ENCODE results near the gene FTCD. TPM values are rescaled to one million over a fixed set of nuclear protein-coding genes. Genes with fewer than 3 reads are reported as not detected.
"Not testable (repeated sequence)": the region's sequence is repeated elsewhere in the genome, so short reads cannot be mapped to it uniquely, and the experiment has no call there.

The FTCD gene
- total RNA-seq, 1 donor, result 0.36 TPM

GRCh38 chr21:46172863-46173528 is 17.6 kb upstream of the FTCD start:
- Histone ChIP-seq H3K27me3 (ENCODE audit: insufficient read depth, low read length) (no peaks in the 10 kb centered on the region), H3K79me2 (ENCODE audit: insufficient read depth, low read length) (no peaks in the 10 kb centered on the region), H4K20me1 (ENCODE audit: insufficient read depth, low read length) (no peaks in the 10 kb centered on the region), H3K9me3 (ENCODE audit: low read depth, low read length) (peaks cover 3% of the 10 kb centered on the region), H3K36me3 (ENCODE audit: insufficient read depth, low read length) (no peaks in the 10 kb centered on the region), H2AFZ (ENCODE audit: low read length) (no peak overlapping the region), H3K4me1 (ENCODE audit: insufficient read depth, low read length) (no peaks in the 10 kb centered on the region), H3K4me2 (ENCODE audit: insufficient read depth, low read length) (no peak overlapping the region), H3K27ac (ENCODE audit: low read depth, low read length) (no peak overlapping the region), H3K4me3 (ENCODE audit: insufficient read depth, low read length) (no peak overlapping the region)
- peak; percentile 30 for DNase-seq (ENCODE audit: insufficient read length, low spot score, missing footprints)
- TF ChIP-seq CTCF (IDR thresholded peaks at IDR 0.05; ENCODE audit: extremely low read depth, low read depth, low read length), result no peak

GRCh38 chr21:46171996-46172862 is 16.9 kb upstream of the FTCD start:
- no peak overlapping the region for H3K4me3 ChIP-seq (ENCODE audit: insufficient read depth, low read length)
- no peaks in the 10 kb centered on the region for H3K36me3 ChIP-seq (ENCODE audit: insufficient read depth, low read length)
- no peaks in the 10 kb centered on the region for H3K27me3 ChIP-seq (ENCODE audit: insufficient read depth, low read length)
- no peak overlapping the region for H3K27ac ChIP-seq (ENCODE audit: low read depth, low read length)
- H3K79me2 ChIP-seq (ENCODE audit: insufficient read depth, low read length), result no peaks in the 10 kb centered on the region
- no peaks in the 10 kb centered on the region for H4K20me1 ChIP-seq (ENCODE audit: insufficient read depth, low read length)
- no peaks in the 10 kb centered on the region for H3K4me1 ChIP-seq (ENCODE audit: insufficient read depth, low read length)
- TF ChIP-seq CTCF (IDR thresholded peaks at IDR 0.05; ENCODE audit: extremely low read depth, low read depth, low read length), result no peak
- DNase-seq (ENCODE audit: insufficient read length, low spot score, missing footprints), result peak; percentile 5
- no peak overlapping the region for H2AFZ ChIP-seq (ENCODE audit: low read length)
- no peak overlapping the region for H3K4me2 ChIP-seq (ENCODE audit: insufficient read depth, low read length)
- peaks cover 3% of the 10 kb centered on the region for H3K9me3 ChIP-seq (ENCODE audit: low read depth, low read length)

- no peak overlapping the region for H3K4me2 ChIP-seq (ENCODE audit: insufficient read depth, low read length)
These were observed 16.2 kb upstream of the FTCD start for GRCh38 chr21:46171585-46171984.

GRCh38 chr21:46170436-46171193 is 15.2 kb upstream of the FTCD start:
- H3K9me3 ChIP-seq (ENCODE audit: low read depth, low read length); H3K4me3 ChIP-seq (ENCODE audit: insufficient read depth, low read length); H3K36me3 ChIP-seq (ENCODE audit: insufficient read depth, low read length); H3K4me1 ChIP-seq (ENCODE audit: insufficient read depth, low read length); H3K27ac ChIP-seq (ENCODE audit: low read depth, low read length); H4K20me1 ChIP-seq (ENCODE audit: insufficient read depth, low read length); DNase-seq (ENCODE audit: insufficient read length, low spot score, missing footprints); H3K27me3 ChIP-seq (ENCODE audit: insufficient read depth, low read length); H3K79me2 ChIP-seq (ENCODE audit: insufficient read depth, low read length); H2AFZ ChIP-seq (ENCODE audit: low read length); H3K4me2 ChIP-seq (ENCODE audit: insufficient read depth, low read length): not testable (repeated sequence)

More at GRCh38 chr21:46171585-46171984, 16.2 kb upstream of the FTCD start:
- Histone ChIP-seq H3K27ac (ENCODE audit: low read depth, low read length) (no peak overlapping the region), H3K79me2 (ENCODE audit: insufficient read depth, low read length) (no peaks in the 10 kb centered on the region), H4K20me1 (ENCODE audit: insufficient read depth, low read length) (no peaks in the 10 kb centered on the region), H3K36me3 (ENCODE audit: insufficient read depth, low read length) (no peaks in the 10 kb centered on the region), H3K9me3 (ENCODE audit: low read depth, low read length) (peaks cover 3% of the 10 kb centered on the region), H3K4me1 (ENCODE audit: insufficient read depth, low read length) (no peaks in the 10 kb centered on the region), H2AFZ (ENCODE audit: low read length) (no peak overlapping the region), H3K4me3 (ENCODE audit: insufficient read depth, low read length) (no peak overlapping the region), H3K27me3 (ENCODE audit: insufficient read depth, low read length) (no peaks in the 10 kb centered on the region)
- DNase-seq (ENCODE audit: insufficient read length, low spot score, missing footprints), result peak; percentile 68
- TF ChIP-seq CTCF (IDR thresholded peaks at IDR 0.05; ENCODE audit: extremely low read depth, low read depth, low read length), result no peak
